Endodermal cell (in vitro differentiated cells): Measurements from ENCODE around the gene ARTN. TPM values are rescaled to one million over a fixed set of nuclear protein-coding genes. Genes with fewer than 3 reads are reported as not detected.
A peak's percentile ranks its signal among the peaks of the same experiment; 100 is the strongest.

ENCODE experiments used
- DNase-seq: peaks from one replicate; pipeline ENCODE4 v3.0.0-alpha.2; 2017
- H3K27ac ChIP-seq: 2 replicates; pipeline ENCODE4 v1.5.1; 2013; ENCODE audit warnings: mild to moderate bottlenecking, low read depth, low read length, moderate library complexity
- H3K27me3 ChIP-seq: 2 replicates; pipeline ENCODE4 v1.6.1; 2013; ENCODE audit warnings: mild to moderate bottlenecking, low read length, moderate library complexity; ENCODE audit not compliant: insufficient read depth, control insufficient read depth, poor library complexity, severe bottlenecking
- H3K36me3 ChIP-seq: 2 replicates; pipeline ENCODE4 v1.7.0; 2013; ENCODE audit warnings: mild to moderate bottlenecking, low read length, moderate library complexity; ENCODE audit not compliant: control insufficient read depth, insufficient read depth
- H3K4me1 ChIP-seq: one replicate; pipeline ENCODE4 v1.7.0; 2013; ENCODE audit warnings: low read length; ENCODE audit not compliant: control insufficient read depth, insufficient read depth
- H3K4me3 ChIP-seq: 2 replicates; pipeline ENCODE4 v1.5.1; 2013; ENCODE audit warnings: mild to moderate bottlenecking, low read length, moderate library complexity
- H3K9ac ChIP-seq: 2 replicates; pipeline ENCODE4 v1.6.1; 2013; ENCODE audit warnings: mild to moderate bottlenecking, low read length, moderate library complexity; ENCODE audit not compliant: poor library complexity, severe bottlenecking; ENCODE audit errors: extremely low read depth
- H3K9me3 ChIP-seq: 2 replicates; pipeline ENCODE4 v1.6.1; 2013; ENCODE audit warnings: mild to moderate bottlenecking, low read length, moderate library complexity; ENCODE audit not compliant: control insufficient read depth
- H3K27ac Mint-ChIP-seq: 2 replicates; pipeline ENCODE4 v1.8.0; 2020; ENCODE audit warnings: mixed read lengths
- H3K27me3 Mint-ChIP-seq: 2 replicates; pipeline ENCODE4 v1.8.0; 2021; ENCODE audit warnings: mild to moderate bottlenecking, mixed read lengths; ENCODE audit not compliant: insufficient read depth
- H3K36me3 Mint-ChIP-seq: 2 replicates; pipeline ENCODE4 v1.8.0; 2020; ENCODE audit warnings: low read depth, mixed read lengths
- H3K4me1 Mint-ChIP-seq: 2 replicates; pipeline ENCODE4 v1.8.0; 2020; ENCODE audit warnings: mixed read lengths
- H3K4me3 Mint-ChIP-seq: 2 replicates; pipeline ENCODE4 v1.8.0; 2020; ENCODE audit warnings: mild to moderate bottlenecking, moderate library complexity, mixed read lengths
- H3K9me3 Mint-ChIP-seq: 2 replicates; pipeline ENCODE4 v1.8.0; 2020; ENCODE audit warnings: mild to moderate bottlenecking, mixed read lengths
- CTCF ChIP-seq: fragments of 200-600 bp; sonication (generic); conservative IDR thresholded peaks from 2 replicates; pipeline ENCODE4 v1.5.0; 2021; ENCODE audit warnings: antibody characterized with exemption, mild to moderate bottlenecking
- WGBS, 2 experiments: methylation state at CpG; one replicate each; pipeline versions ENCODE4 v1.1.5 to v1.1.7; 2013; ENCODE audit warnings: missing lambda C conversion rate in 2 of 2, mixed read lengths in 1 of 2; ENCODE audit not compliant: insufficient coverage in 1 of 2, insufficient read length in 1 of 2; 5-methylcytosine and 5-hydroxymethylcytosine counted together
- total RNA-seq, 2 donors: library from RNA; stranded (reverse); fragmentation: NEBNext Ultra II Directional in 1 of 2; extraction: Animal tissue kit (Norgen Biotek cat#: 25700) in 1 of 2; gene quantifications; 2 replicates in 1 of 2; 3 replicates in 1 of 2; pipeline ENCODE4 v1.2.1, GENCODE V29; 2021

The ARTN gene
- total RNA-seq, 2 donors from 2014 or later = 3.3 to 4.4 TPM

DNA sequence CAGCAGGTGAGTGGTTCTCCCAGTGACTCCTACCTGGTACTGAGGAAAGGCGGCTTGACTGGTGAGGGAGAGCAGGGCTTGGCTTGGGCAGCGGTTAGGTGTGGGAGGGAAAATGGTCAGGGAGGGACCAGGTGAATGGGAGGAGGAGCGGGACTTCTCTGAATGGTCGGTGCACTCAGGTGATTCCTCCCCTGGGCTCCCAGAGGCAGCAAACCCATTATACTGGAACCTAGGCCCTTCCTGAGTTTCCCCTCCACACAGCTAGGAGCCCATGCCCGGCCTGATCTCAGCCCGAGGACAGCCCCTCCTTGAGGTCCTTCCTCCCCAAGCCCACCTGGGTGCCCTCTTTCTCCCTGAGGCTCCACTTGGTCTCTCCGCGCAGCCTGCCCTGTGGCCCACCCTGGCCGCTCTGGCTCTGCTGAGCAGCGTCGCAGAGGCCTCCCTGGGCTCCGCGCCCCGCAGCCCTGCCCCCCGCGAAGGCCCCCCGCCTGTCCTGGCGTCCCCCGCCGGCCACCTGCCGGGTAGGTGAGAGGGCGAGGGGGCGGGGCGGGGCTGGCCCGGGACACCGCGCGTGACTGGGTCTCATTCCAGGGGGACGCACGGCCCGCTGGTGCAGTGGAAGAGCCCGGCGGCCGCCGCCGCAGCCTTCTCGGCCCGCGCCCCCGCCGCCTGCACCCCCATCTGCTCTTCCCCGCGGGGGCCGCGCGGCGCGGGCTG, 2.3 kb downstream of the ARTN start:
- no peaks in the 10 kb centered on the region for H3K36me3 Mint-ChIP-seq
- H3K4me1 Mint-ChIP-seq = peaks cover 16% of the 10 kb centered on the region
- DNase-seq = peak; percentile 86
- 14 to 69% methylated on average over 4 to 48 of the region's 48 CpGs for WGBS, 2 experiments
- no peak for TF ChIP-seq CTCF
- Histone ChIP-seq H3K4me1 (no peaks in the 10 kb centered on the region), H3K9me3 (no peaks in the 10 kb centered on the region), H3K4me3 (peak overlapping the region; percentile 57), H3K27ac (no peak overlapping the region), H3K27me3 (peaks cover 41% of the 10 kb centered on the region), H3K9ac (no peak overlapping the region), H3K36me3 (no peaks in the 10 kb centered on the region)
- H3K9me3 Mint-ChIP-seq = no peaks in the 10 kb centered on the region
- H3K27ac Mint-ChIP-seq = peak overlapping the region; percentile 83
- H3K4me3 Mint-ChIP-seq = peak overlapping the region; percentile 63
- peaks cover 44% of the 10 kb centered on the region for H3K27me3 Mint-ChIP-seq

DNA sequence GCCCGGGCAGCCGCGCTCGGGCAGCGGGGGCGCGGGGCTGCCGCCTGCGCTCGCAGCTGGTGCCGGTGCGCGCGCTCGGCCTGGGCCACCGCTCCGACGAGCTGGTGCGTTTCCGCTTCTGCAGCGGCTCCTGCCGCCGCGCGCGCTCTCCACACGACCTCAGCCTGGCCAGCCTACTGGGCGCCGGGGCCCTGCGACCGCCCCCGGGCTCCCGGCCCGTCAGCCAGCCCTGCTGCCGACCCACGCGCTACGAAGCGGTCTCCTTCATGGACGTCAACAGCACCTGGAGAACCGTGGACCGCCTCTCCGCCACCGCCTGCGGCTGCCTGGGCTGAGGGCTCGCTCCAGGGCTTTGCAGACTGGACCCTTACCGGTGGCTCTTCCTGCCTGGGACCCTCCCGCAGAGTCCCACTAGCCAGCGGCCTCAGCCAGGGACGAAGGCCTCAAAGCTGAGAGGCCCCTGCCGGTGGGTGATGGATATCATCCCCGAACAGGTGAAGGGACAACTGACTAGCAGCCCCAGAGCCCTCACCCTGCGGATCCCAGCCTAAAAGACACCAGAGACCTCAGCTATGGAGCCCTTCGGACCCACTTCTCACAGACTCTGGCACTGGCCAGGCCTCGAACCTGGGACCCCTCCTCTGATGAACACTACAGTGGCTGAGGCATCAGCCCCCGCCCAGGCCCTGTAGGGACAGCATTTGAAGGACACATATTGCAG, 3.0 kb downstream of the ARTN start:
- Histone ChIP-seq H3K9ac (no peak overlapping the region), H3K4me1 (no peaks in the 10 kb centered on the region), H3K36me3 (no peaks in the 10 kb centered on the region), H3K27ac (no peak overlapping the region), H3K4me3 (peak overlapping the region; percentile 77), H3K9me3 (no peaks in the 10 kb centered on the region), H3K27me3 (peaks cover 40% of the 10 kb centered on the region)
- Mint-ChIP-seq H3K4me3 (peak overlapping the region; percentile 63), H3K9me3 (no peaks in the 10 kb centered on the region), H3K27ac (no peak overlapping the region), H3K36me3 (no peaks in the 10 kb centered on the region), H3K27me3 (peaks cover 40% of the 10 kb centered on the region), H3K4me1 (peaks cover 16% of the 10 kb centered on the region)
- DNase-seq = peak; percentile 87
- 7 to 27% methylated on average over 20 to 56 of the region's 56 CpGs for WGBS, 2 experiments
- peak; percentile 65 for TF ChIP-seq CTCF

- peaks cover 16% of the 10 kb centered on the region for H3K4me1 Mint-ChIP-seq
- H3K27me3 Mint-ChIP-seq = peaks cover 33% of the 10 kb centered on the region
- H3K27ac Mint-ChIP-seq = no peak overlapping the region
- Histone ChIP-seq H3K4me1 (no peaks in the 10 kb centered on the region), H3K27ac (no peak overlapping the region), H3K36me3 (no peaks in the 10 kb centered on the region), H3K9me3 (no peaks in the 10 kb centered on the region), H3K9ac (no peak overlapping the region), H3K4me3 (no peak overlapping the region), H3K27me3 (peaks cover 33% of the 10 kb centered on the region)
- 90 to 93% methylated on average over 5 to 8 of the region's 8 CpGs for WGBS, 2 experiments
- no peak for DNase-seq
- no peaks in the 10 kb centered on the region for H3K9me3 Mint-ChIP-seq
- no peak for TF ChIP-seq CTCF
- peak overlapping the region; percentile 63 for H3K4me3 Mint-ChIP-seq
- no peaks in the 10 kb centered on the region for H3K36me3 Mint-ChIP-seq
These were observed 3.7 kb downstream of the ARTN start for GRCh38 chr1:43937179-43937865.
